CD4-positive, alpha-beta T cell treated with Interleukin-1 beta for 1 hour (primary cell): ENCODE data around the gene FCAMR.
"Not testable (repeated sequence)": the region's sequence is repeated elsewhere in the genome, so short reads cannot be mapped to it uniquely, and the experiment has no call there.

ENCODE experiments used
- DNase-seq, 2 donors: peaks; one replicate each; pipeline ENCODE4 v3.0.0-alpha.2; 2020 to 2022

The FCAMR gene

DNA sequence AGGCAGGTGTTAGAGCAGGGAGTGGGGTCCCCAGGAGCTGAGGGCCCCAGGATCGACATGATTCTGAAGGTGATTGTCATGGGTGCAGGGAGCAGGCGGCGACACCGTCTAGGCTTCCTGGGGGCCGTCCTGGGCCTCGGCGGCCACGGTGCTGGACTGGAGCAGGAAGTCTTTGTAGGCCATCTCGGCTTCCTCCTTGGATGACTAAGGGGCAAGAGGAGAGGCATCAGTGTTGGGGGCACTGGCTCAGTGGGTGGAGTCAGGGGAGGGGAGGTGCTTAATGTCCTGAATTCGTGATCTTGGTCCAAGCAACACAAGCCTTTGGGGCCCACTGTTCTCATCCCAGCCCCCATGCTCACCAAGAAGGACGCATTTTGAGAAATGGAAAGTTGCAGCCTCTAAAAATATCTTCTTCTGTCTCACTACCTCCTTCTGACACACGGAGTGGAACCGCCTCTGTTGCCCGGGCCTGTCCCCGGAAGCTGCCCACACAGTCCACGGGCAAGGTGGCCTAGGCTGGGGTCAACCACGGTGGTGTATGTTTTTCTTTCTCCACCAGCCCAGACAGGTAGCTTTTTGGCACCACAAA lies 40.0 kb downstream of the FCAMR start:
- peak in 1 of 2 donors; percentile 70 for DNase-seq

DNA sequence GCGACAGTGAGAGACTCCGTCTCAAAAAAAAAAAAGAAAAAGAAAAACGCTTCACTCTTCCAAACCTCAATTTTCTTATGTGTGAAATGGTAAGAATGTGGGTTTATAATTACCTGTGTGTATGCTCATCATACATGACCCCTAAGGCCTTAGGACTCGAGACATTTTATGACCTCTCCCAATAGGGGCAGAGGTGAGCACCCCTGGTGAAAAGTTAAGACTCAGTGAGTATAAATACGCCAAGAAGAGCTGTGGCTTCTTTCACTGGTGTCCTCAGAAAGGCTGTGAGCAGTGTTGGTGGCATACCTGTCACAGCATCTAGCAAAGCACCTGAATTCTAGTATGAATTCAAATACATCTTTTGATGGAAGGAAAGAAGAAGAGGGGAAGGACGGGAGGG lies 40.7 kb downstream of the FCAMR start:
- DNase-seq: no peak

DNA sequence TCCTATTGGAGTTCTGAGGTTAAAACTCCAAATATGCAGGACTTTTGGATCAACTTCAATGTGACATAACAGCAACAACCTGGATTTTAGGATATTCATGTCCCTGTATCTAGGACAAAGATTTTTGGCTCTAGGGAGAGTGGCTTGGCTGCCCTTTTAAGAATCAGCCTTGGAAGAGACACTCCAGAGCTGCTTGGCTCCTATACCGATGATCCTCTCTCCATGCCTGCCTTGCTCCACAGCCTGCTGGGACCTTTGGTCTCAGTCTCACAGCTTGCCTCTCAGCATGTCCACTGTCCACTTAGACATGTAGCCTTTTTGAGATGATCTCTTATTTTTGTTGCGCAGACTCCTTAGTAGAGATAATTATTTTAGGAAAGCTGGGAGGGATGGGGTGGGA lies 44.0 kb downstream of the FCAMR start:
- no peak for DNase-seq

DNA sequence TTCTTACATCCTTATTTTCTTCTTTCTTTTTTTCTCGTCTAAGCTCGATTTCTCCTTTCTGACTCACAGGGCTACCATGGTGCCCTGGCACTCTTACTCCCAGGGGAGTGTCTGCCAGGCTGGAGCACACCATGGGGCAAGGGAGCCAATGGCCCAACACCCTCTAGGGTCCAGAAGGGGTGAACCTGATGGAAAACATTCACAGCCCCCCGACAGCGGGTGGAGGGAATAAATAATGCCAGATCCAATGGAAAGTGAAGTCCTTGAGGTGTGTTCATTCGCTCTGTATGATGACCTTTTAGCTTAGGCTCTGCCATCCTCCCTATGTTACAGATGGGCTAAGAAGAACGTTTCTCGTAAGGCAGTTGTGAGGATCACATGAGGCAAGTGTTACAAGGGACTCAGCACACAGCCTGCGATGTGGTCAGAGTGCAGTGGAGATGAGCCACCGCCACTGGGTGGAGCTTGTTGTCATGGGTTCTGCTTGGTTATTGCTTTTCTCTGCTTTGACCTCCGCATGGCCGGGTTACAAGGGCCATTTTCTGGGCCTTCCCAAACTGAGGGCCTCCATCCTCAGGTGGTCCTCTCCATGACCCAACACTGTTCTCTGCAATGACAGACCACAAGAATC lies 45.0 kb downstream of the FCAMR start:
- DNase-seq: peak; percentile 74 to 86

DNA sequence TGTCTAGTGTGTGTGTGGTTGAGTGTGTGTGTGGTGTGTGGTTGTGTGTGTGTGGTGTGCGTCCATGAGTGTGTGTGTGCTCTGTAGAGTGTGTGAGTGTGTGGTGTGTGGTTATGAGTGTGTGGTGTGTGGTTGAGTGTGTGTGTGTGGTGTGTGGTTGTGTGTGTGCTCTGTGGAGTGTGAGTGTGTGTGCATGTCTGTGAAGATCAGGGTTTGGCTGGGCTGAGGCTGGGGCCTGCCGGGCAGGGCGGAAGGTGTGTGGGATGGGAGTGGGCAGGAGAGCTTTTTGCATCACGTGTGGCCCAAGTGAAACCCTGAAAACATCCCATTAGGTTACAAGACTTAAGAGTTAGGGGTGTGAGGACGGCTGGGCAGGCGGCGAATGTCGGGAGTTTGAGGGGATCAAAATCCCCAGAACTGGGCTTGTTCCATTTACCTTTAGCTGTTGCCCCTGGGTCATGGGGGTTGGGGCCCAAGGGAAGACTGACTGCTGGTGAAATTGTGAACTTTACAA lies 45.6 kb downstream of the FCAMR start:
- DNase-seq: peak; percentile 42 to 44

DNA sequence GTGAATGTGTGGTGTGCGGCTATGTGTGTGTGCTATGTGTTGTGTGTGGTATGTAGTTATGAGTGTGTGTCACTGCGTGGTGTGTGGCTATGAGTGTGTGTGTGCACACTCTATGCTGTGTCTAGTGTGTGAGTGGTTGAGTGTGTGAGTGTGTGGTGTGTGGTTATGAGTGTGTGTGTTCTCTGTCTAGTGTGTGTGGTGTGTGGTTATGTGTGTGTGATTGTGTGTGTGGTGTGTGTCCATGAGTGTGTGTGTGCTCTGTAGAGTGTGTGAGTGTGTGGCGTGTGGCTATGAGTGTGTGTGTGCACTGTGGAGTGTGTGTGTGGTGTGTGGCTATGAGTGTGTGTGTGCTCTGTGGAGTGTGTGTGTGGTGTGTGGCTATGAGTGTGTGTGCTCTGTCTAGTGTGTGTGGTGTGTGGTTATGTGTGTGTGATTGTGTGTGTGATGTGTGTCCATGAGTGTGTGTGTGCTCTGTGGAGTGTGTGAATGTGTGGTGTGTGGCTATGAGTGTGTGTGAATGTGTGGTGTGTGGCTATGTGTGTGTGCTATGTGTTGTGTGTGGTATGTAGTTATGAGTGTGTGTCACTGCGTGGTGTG lies 46.2 kb downstream of the FCAMR start:
- DNase-seq: not testable (repeated sequence)

DNA sequence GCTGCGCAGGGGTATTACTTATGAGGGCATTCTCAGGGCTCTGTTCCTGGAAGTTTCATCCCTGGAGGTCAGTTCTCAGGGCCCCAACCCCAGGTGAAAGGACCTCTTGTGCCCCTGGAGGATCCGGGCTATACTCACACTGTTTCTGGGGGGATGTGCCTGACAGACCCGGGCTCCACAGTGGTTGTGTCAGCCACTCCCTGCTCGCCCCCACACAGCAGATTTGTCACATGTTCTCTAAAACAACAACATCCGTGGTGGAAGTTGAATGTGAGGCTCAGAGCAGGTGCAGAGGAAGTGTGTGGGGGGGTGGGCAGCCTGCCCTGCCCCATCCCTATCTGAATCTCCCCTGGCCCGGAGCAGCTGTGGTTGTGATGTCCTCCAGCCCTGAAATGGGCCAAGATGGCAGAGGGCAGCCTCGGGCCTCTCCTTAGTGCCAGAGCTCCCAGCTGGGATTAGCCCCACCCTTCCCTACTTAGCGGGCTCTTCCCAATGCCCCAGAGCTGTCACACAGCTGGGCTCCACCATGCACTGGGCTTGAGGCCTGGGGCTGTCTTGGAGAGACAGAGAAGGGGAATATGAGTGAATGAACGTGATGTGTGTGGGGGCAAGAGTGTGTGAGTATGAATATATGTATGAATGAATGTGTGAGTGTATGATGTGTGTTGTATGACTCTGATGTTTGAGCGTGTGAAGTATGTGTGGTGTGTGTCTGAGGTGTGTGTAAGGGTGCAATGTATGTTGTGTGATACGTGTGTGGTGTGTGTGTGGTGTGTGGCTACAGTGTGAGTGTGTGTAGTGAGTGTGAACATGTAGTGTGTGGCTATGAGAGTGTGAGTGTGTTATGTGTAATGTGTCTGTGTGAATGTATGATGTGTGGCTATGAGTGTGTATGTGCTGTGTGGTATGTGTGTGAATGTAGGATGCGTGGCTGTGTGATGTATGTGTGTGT lies 47.0 kb downstream of the FCAMR start:
- DNase-seq: peak; percentile 78 to 88

DNA sequence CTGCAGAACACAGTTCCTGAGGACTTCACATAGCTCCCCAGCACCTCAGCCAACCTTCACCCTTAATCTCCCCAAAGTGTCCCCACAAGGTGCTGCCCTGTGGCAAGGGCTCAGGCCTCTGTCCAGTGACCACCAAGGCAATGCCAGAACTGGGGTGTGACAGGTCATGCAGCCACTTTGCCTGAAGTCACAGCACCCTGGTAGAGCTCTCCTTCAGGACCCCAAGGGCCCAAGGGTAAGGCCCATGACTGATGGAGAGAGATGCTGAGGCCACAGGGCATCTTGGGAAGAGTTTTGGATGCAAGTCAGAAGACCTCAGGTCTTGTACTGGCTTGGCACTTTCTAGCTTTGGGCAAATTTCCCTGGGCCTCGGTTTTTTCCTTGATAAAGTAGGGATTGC lies 47.7 kb downstream of the FCAMR start:
- DNase-seq: no peak

DNA sequence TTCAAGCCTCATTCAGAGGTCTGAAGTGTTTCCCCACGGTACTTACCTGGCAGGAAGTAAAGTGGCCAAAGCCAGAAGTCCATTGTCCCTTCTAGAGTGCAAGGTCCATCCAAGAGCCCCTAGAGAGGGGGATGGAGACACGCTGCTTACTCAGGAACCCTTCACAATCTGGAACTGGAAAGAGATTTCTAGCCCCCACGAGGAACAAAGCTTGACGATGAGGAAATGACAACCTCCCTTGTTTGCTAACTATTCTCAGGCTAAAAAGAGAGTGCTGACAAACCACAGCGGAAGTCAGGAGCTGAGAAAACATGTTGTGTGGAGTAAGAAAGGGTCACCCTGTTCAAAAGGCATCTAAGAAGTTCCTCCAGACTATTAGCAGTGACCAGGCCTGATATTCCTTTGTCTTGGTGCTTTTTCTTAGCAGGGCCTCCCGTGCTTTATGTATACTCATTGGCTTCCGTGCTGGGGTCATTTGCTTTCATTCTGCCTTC lies 48.4 kb downstream of the FCAMR start, which contains the start of gene FCMR:
Gene FCMR (minus strand): TSS at position 170 of the 494 bp plus-strand sequence. CDS start 87 bp downstream, at position 83.
- DNase-seq: peak; percentile 69

DNA sequence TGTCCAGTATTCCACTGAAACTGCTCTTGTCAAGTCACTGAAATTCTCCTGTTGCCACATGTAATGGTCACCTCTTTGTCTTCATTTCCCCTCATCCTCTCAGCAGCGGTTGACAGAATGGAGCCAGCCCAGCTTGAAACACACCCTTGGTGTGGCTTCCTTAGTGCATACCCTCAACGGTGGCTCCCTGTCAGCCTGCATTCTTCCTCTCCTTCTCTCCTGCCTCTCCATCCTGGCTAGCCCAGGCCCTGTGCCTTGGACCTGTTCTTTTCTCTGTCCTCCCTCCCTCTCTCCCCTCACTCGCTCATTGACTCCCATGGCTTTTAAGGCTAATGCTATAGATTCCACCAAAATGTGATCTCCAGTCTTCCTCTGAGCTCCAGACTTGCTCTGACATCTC lies 52.2 kb downstream of the FCAMR start:
- DNase-seq: no peak

DNA sequence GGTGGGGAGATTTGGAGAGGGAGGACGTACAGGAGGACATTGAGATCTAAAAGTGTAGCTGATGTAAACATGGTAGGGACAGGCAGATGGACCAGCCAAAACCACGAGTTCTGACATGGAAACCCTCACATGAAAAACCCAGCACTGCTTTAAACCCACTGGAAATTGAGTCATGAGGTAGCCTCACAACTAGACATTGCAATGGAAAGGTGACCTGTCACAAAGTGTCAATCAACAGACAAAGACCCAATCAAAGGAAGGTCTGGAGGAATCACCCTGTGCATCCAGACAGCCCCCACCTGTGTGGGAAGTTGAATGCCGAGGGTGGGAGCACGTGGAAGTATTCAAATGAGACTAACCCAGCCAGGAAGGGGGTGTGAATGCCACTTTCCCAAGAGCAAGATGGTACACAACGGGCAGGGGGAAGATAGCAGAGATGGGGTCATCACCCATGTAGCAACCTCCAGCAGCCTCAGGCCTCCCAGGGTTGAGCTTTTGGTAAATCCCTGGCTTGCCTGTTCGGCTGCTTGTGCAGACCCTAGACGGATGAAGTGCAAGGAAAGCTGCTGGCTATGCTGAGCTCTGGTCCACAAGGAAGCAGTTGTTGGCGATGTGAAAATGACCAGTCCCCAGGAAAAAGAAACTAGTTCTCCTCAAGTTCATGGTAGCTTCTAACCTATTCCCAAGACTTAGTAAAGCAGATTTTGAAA lies 54.1 kb downstream of the FCAMR start:
- no peak for DNase-seq

DNA sequence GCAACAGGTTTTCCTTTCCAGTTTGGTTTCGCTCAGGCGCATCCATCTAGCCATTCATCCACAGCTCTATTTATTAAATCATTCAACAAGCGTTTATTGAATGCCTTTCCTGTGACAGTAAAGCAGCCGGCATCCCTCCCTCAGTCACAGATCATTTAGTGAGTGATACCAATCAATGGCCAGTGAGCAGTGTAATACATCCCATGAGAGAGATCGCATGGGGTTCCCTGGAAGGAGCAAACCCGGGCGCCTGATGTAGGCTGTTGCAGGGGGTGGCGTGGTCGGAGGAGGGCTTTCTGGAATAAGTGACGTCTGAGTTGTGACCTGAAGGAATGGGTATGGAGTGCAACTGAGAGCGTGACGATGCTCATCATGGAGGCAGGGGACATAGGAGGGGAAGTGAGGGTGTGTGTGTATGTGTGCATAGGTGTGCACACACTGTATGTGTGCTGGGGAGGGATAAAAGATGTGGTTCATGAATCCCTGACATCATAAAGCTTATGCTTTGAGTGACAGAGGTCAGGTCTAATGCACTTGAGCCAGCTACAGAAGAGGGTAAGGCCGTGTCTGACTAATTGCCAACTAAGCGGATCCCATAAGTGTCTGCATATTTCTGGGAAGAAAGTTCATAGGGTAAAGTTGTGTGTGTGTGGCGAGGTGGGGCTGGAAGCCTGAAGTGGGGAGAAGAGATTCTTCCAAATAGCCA lies 55.1 kb downstream of the FCAMR start:
- no peak for DNase-seq

DNA sequence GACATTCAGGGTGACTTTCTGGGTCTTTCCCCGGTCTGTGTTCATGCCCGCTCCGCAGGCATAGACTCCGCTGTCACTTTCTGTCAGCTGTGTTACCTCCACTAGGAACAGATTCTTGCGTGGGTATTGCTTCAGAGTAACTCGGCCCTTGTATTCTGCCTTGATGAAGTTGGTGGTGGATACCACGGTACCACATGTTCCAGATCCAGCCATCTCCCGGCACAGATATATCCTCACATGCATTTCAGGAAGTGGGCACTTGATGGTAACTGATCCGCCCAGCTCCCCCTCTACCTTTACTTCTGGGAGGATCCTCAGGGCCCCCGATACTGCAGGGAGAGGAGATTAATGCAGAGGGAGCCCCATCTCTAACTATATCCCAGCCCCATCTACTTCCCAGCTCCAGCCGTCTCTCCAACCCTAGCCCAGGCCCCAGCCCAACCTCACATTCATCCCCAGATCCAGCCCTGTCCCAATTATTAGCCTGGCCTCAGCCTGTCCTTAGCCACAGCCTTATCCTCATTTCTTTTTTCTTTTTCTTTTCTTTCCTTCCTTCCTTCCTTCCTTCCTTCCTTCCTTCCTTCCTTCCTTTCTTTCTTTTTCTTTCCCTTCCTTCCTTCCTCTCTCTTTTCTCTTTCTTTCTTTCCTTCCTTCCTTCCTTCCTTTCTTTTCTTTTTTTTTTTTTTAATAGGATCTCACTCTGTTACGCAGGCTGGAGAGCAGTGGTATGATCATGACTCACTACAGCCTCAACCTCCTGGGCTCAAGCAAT lies 56.3 kb downstream of the FCAMR start:
- no peak for DNase-seq

DNA sequence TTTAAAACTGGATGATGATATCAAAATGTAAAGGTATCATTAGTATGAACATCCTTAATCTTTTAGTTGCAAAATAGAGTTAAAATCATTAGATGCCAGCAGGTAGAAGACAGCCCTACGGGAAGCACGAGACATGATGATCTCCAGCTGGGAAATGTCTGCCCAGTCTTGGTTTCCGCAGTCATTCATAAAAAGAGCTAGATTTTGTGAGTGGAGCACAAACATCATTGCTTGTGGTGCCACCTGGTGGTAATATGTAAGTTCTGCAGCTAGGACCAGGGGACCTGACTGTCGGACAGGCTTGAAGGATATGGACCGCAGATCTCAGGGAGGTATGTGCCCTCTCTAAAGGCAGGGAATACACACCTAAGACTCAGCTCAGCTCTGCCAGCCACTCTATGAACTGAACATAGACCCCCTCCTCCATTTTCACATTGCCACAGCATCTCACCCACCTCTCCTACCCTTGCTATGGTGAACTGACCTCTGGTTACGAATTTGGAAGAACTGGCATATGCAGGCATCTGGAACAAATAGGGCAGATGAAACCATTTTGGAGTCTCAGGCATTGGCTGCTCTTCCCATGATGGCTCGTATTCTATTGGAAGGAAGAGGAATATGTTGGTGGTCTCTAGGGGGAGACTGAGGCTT lies 57.7 kb downstream of the FCAMR start:
- peak; percentile 70 to 78 for DNase-seq

DNA sequence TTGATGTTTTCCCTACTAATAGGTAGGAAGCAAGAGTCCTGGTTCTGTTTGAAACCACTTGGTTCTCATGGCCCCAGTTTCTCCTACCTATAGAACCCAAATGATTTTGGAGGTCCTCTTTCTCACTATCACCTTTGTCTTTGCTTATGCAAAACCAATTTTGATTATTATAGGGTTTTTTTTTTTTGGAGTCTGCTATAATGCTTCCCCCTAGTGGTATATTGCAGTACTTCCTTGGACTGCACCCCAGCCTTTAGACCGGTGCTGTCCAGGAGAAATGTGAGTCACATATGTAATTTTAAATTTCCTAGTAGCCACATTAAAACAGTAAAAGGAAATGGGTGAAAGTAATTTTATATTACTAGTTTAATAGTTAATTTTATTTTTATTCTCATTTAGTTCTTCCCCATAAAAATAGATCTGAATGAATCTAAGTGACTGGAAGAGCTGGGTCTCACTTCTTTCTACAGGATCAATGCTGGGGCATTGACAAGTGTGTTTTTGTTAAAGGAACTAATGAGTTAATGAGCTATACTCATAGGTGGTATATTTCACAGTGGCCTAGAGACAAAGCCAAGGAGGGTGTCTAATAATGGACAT lies 59.1 kb downstream of the FCAMR start:
- peak; percentile 27 to 64 for DNase-seq

DNA sequence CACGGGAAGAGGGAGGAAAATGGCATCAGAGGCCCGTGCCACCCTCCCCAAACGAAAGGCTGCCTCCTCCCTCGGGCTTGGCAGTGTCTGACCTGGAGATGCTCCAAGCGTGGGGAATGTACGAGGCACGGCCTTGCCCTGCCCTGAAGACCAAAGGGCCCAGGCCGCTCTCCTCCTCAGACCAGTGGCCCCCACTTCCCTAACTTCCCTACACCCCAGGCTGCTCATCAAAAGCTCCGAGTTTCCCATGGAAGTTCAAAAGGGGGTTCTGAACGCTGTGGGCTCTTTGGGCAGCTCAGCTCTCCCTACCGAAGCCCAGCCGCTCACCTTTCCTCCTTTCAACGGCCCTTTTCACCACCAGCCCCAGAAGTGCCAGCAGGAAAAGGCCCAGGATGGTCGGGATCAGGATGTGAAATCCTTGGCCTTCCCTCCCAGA lies 60.4 kb downstream of the FCAMR start:
- no peak for DNase-seq

DNA sequence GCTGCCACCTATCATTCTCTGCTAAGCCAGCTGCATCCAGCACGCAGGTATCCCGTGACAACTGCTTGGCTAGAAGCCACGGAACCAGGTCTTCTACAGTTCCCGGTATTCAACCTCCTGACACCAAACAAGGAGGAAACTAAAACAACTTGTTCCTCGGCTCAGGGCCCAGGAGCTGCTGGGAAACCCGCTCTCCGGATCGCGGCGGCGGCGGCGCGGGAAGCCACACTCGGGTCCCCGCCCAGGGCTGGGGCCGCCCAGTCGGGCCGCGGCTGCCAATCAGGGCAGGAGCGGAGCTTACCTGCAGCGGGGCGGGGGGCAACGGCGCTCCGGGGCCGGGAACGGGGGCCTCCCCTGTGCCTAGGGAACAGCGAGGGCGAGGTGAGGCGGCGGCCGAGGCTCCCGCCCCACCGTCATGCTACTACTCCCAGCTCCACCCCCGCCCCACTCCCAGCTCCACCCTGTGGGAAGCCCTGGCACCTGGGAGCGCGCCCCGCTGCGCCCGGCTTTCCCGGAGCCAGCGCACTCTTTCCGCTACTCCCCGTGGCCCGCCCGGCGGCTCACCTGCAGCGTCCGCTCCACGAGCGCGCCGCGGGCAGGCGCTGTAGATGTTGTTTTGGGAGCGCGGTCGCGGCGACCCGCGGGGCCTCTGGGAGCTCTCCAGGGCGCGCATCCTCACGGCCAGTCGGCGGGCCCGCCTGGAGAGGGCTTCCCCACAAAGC lies 60.9 kb downstream of the FCAMR start:
- DNase-seq: peak; percentile 36 to 49

DNA sequence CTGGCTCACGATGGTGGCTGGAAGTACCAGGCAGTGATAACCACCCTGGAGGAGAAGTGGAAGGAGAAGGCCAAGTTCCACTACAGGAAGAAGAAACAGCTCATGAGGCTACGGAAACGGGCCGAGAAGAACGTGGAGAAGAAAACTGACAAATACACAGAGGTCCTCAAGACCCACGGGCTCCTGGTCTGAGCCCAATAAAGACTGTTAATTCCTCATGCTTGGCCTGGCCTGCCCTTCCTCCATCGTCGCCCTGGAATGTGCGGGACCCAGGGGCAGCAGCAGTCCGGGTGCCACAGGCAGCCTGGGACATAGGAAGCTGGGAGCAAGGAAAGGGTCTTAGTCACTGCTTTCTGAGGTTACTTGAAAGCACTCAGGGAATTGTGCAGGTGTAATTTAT lies 62.2 kb downstream of the FCAMR start:
- DNase-seq: no peak
